Esophagus squamous epithelium (tissue), 5 donors: Measurements from ENCODE around the gene EVI2B. TPM values are rescaled to one million over a fixed set of nuclear protein-coding genes. Genes with fewer than 3 reads are reported as not detected.

Experiments
- DNase-seq: peaks from one replicate; lab custom pipeline; 2025; lab: John Stamatoyannopoulos, UW
- H3K27ac ChIP-seq, 4 donors: fragments of 200-600 bp; sonication (generic); one replicate each; pipeline ENCODE4 v1.5.1; 2016 to 2019; ENCODE audit warnings: mild to moderate bottlenecking in 1 of 4
- H3K27me3 ChIP-seq, 4 donors: fragments of 200-600 bp; sonication (generic); 1 replicate in 3 of 4; 2 replicates in 1 of 4; pipeline versions ENCODE4 v1.5.1 to v1.6.0; 2017 to 2021; ENCODE audit warnings: antibody characterized with exemption in 1 of 4
- H3K36me3 ChIP-seq, 3 donors: fragments of 200-600 bp; sonication (generic); one replicate each; pipeline ENCODE4 v1.5.1; 2016 to 2019
- H3K4me1 ChIP-seq, 3 donors: fragments of 200-600 bp; sonication (generic); one replicate each; pipeline ENCODE4 v1.5.1; 2017 to 2019
- H3K4me3 ChIP-seq, 4 donors: fragments of 200-600 bp; sonication (generic); 1 replicate in 3 of 4; 2 replicates in 1 of 4; pipeline ENCODE4 v1.5.1; 2016 to 2019; ENCODE audit warnings: mild to moderate bottlenecking in 2 of 4, moderate library complexity in 1 of 4
- H3K9me3 ChIP-seq, 3 donors: fragments of 200-600 bp; sonication (generic); one replicate each; pipeline ENCODE4 v1.5.1; 2016 to 2019
- CTCF ChIP-seq, 6 experiments: fragments of 450-650 bp in 4 of 6; fragments of 200-600 bp in 2 of 6; sonication (generic) in 2 of 6; IDR thresholded peaks; one replicate each; pipeline ENCODE4 v1.5.1; 2016 to 2019; ENCODE audit warnings: antibody characterized with exemption in 6 of 6, mild to moderate bottlenecking in 4 of 6, moderate library complexity in 4 of 6
- POLR2A ChIP-seq, 4 donors: fragments of 450-650 bp; IDR thresholded peaks; one replicate each; pipeline ENCODE4 v1.6.1; 2017; ENCODE audit warnings: antibody characterized with exemption in 4 of 4, mild to moderate bottlenecking in 4 of 4, moderate library complexity in 3 of 4
- WGBS, 2 donors: methylation state at CpG; one replicate each; pipeline ENCODE4 v1.1.5; 2018; 5-methylcytosine and 5-hydroxymethylcytosine counted together
- intact Hi-C: fragments of 100-400 bp; cut with DNase I; formaldehyde crosslinking; loops from one replicate; pipeline ENCODE4 v1.15.0; 2022
- total RNA-seq, 4 donors: library from RNA; depleted of rRNA; stranded (reverse); fragments of >200 nt; gene quantifications; one replicate each; pipeline ENCODE4 v1.1.0, GENCODE V29; 2016
- donor health status: DM: yes; HTN: yes; CAD: no.

Gene EVI2B
- total RNA-seq, 4 donors from 2014 or later: 1.7 to 13.4 (median 4.2) TPM

GRCh38 chr17:31310260-31310659, 3.6 kb downstream of the EVI2B start:
- H3K4me3 ChIP-seq: peak overlapping the region in 3 of 4 donors; percentile 8 to 44 (median 36)
- peak overlapping the region in 3 of 4 donors; percentile 52 to 73 (median 54) for H3K27ac ChIP-seq
- intact Hi-C loops: no loop called here
- H3K27me3 ChIP-seq: no peaks in the 10 kb centered on the region
- peaks cover 0 to 5% (median 0%) of the 10 kb centered on the region in 3 donors for H3K36me3 ChIP-seq
- H3K9me3 ChIP-seq: no peaks in the 10 kb centered on the region
- peaks cover 0 to 7% (median 0%) of the 10 kb centered on the region in 3 donors for H3K4me1 ChIP-seq
- TF ChIP-seq POLR2A (IDR thresholded peaks at IDR 0.05): no peak
- TF ChIP-seq CTCF (IDR thresholded peaks at IDR 0.05): no peak
- 54 to 63% methylated on average over 2 of the region's 2 CpGs for WGBS, 2 donors
- no peak for DNase-seq

GRCh38 chr17:31309556-31309955, 4.3 kb downstream of the EVI2B start:
- TF ChIP-seq POLR2A (IDR thresholded peaks at IDR 0.05) (no peak), CTCF (IDR thresholded peaks at IDR 0.05) (no peak)
- peak overlapping the region in 3 of 4 donors; percentile 51 to 73 (median 52) for H3K27ac ChIP-seq
- H3K9me3 ChIP-seq: no peaks in the 10 kb centered on the region
- peak overlapping the region in 2 of 4 donors; percentile 22 to 36 for H3K4me3 ChIP-seq
- no peak for DNase-seq
- WGBS, 2 donors: 63 to 68% methylated on average over 2 of the region's 2 CpGs
- peaks cover 0 to 5% (median 0%) of the 10 kb centered on the region in 3 donors for H3K36me3 ChIP-seq
- peaks cover 0 to 4% (median 0%) of the 10 kb centered on the region in 3 donors for H3K4me1 ChIP-seq
- intact Hi-C loops: no loop called here
- no peaks in the 10 kb centered on the region for H3K27me3 ChIP-seq

- no peaks in the 10 kb centered on the region for H3K27me3 ChIP-seq
- DNase-seq: no peak
- H3K27ac ChIP-seq: peak overlapping the region in 3 of 4 donors; percentile 6 to 73 (median 10)
- intact Hi-C loops: no loop called here
- peaks cover 0 to 5% (median 0%) of the 10 kb centered on the region in 3 donors for H3K36me3 ChIP-seq
- no peaks in the 10 kb centered on the region for H3K4me1 ChIP-seq
- no peaks in the 10 kb centered on the region for H3K9me3 ChIP-seq
- TF ChIP-seq POLR2A (IDR thresholded peaks at IDR 0.05): no peak
- no peak for TF ChIP-seq CTCF (IDR thresholded peaks at IDR 0.05)
- peak overlapping the region in 1 of 4 donors; percentile 20 for H3K4me3 ChIP-seq
- WGBS, 2 donors: 48 to 69% methylated on average over 5 of the region's 5 CpGs
Observed at GRCh38 chr17:31308372-31309334, 5.2 kb downstream of the EVI2B start.

- Histone ChIP-seq H3K4me1 (no peaks in the 10 kb centered on the region), H3K36me3 (peaks cover 0 to 5% (median 0%) of the 10 kb centered on the region in 3 donors), H3K27ac (peak overlapping the region in 1 of 4 donors; percentile 6), H3K4me3 (no peak overlapping the region), H3K9me3 (no peaks in the 10 kb centered on the region), H3K27me3 (no peaks in the 10 kb centered on the region)
- DNase-seq: no peak
- TF ChIP-seq POLR2A (IDR thresholded peaks at IDR 0.05) (no peak), CTCF (IDR thresholded peaks at IDR 0.05) (no peak)
- WGBS, 2 donors: 71 to 76% methylated on average over 1 of the region's 1 CpG
- intact Hi-C loops: no loop called here
Observed at GRCh38 chr17:31307640-31308039, 6.2 kb downstream of the EVI2B start.

- Histone ChIP-seq H3K36me3 (no peaks in the 10 kb centered on the region), H3K27me3 (no peaks in the 10 kb centered on the region), H3K27ac (no peak overlapping the region), H3K4me1 (no peaks in the 10 kb centered on the region), H3K9me3 (no peaks in the 10 kb centered on the region), H3K4me3 (no peak overlapping the region)
- TF ChIP-seq POLR2A (IDR thresholded peaks at IDR 0.05) (no peak), CTCF (IDR thresholded peaks at IDR 0.05) (no peak)
- intact Hi-C loops: no loop called here
- no peak for DNase-seq
Observed at GRCh38 chr17:31299624-31300023, 14.2 kb downstream of the EVI2B start.
